ENCODE data around the gene EHD1. TPM values are rescaled to one million over a fixed set of nuclear protein-coding genes. Genes with fewer than 3 reads are reported as not detected.

The EHD1 gene
- total RNA-seq, 1 experiment from 2014 or later, result 340 TPM

- Histone ChIP-seq H3K9me3 (ENCODE audit: low read length) (no peaks in the 10 kb centered on the region), H3K9ac (ENCODE audit: low read length) (no peak overlapping the region), H3K27ac (ENCODE audit: low read length) (0 out of 2 replicates have a peak overlapping the region, but pooled peaks have one; percentile 9), H4K20me1 (ENCODE audit: low read length) (no peaks in the 10 kb centered on the region), H3K9me2 (replicated peaks; ENCODE audit: low read length) (no peaks in the 10 kb centered on the region), H3F3A (ENCODE audit: low read length, unreplicated experiment) (no peaks in the 10 kb centered on the region), H3K27me3 (ENCODE audit: low read length) (no peaks in the 10 kb centered on the region), H3K36me3 (ENCODE audit: low read depth, low read length) (peaks cover 35% of the 10 kb centered on the region), H3K4me2 (ENCODE audit: low read length) (peak overlapping the region; percentile 32; the same call in 1 of the 2 replicates), H3K79me2 (ENCODE audit: low read length) (no peaks in the 10 kb centered on the region), H3K4me3 (ENCODE audit: low read length) (no peak overlapping the region), H3K4me1 (ENCODE audit: insufficient read depth, low read length) (peaks cover 16% of the 10 kb centered on the region), H2AFZ (ENCODE audit: low read length) (no peak overlapping the region)
- intact Hi-C loops (cut with micrococcal nuclease), result no loop called here
- BruUV-seq (replicated peaks), result no TSS peak
- ATAC-seq (peak; percentile 22), DNase-seq (no peak)
- TF ChIP-seq CTCF (conservative IDR thresholded peaks at IDR 0.05; ENCODE audit: low read depth, low read length), result no peak
- no peak for TF ChIP-seq EZH2 (IDR thresholded peaks at IDR 0.05; ENCODE audit: low read length, unreplicated experiment)
- no peak for TF ChIP-seq EZH2phosphoT487 (IDR thresholded peaks at IDR 0.05; ENCODE audit: borderline replicate concordance, low read length)
- POLR2A ChIA-PET (ENCODE audit: unreplicated experiment), result interaction anchor here (0.6 kb wide), 1 partner anchor 18 kb away, joined by 5 read pairs; no protein-coding TSS in a partner anchor
- CTCF ChIA-PET, result interaction anchor here (0.6 to 1.4 kb wide), 2 partner anchors 48 to 958 kb away, joined by 5 to 14 read pairs; no protein-coding TSS in a partner anchor
Observed at GRCh38 chr11:64835616-64836447, 42.6 kb downstream of the EHD1 start.

DNA sequence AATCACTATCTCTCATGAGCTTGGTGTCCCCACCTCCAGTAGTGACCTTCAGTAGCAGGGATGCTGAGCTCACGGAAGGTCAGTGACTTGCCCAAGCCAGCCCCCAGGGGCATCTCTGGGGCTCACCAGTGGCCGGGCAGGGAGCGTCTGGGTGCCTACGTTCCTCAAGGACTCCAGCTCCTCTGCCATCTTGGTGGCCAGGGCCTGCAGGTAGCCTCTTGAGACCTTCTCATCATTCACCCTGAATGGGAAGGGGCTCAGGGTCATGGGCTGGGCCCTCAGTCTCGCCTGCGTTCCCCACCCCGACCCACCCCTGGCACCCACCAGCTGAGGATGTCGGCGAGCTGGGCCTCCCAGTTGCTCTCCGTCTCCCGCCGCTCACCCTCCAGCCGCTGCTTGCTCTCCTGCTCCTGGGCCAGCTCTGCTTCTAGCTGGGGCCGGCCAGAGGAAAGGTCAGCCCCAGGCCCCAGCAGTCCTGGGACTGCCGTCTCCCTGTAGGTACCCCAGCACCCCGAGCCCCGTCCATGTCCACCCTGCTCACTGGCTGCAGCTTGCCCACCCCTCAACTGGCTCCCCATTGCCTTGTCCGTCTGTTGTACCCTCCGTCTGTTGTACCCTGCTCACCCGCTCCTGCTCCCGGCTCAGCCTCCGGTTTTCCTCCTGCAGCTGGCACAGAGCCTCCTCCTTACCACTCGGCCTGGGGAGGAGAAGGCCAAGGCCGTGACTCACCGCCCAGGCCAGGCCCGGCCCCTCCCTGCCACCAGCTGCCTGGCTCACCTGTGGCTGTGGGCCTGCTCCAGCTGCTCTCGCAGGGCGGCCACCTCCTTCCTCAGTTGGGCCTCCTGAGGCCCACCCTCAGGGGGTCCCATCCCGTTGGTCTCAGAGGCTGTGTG is 43.5 kb downstream of the EHD1 start:
- H4K20me1 ChIP-seq (ENCODE audit: low read length), result no peaks in the 10 kb centered on the region
- H3K9me3 ChIP-seq (ENCODE audit: low read length), result no peaks in the 10 kb centered on the region
- H2AFZ ChIP-seq (ENCODE audit: low read length), result no peak overlapping the region
- BruUV-seq (replicated peaks), result no TSS peak
- H3K4me2 ChIP-seq (ENCODE audit: low read length), result peak overlapping the region; percentile 69
- H3K9ac ChIP-seq (ENCODE audit: low read length), result no peak overlapping the region
- H3K9me2 ChIP-seq (replicated peaks; ENCODE audit: low read length), result no peaks in the 10 kb centered on the region
- ChIA-PET POLR2A (ENCODE audit: unreplicated experiment) (interaction anchor here (0.6 kb wide), 1 partner anchor 19 kb away, joined by 5 read pairs; no protein-coding TSS in a partner anchor), CTCF (interaction anchor here (1.4 kb wide), 1 partner anchor 47 kb away, joined by 5 read pairs; no protein-coding TSS in a partner anchor)
- H3K4me3 ChIP-seq (ENCODE audit: low read length), result no peak overlapping the region
- H3K27me3 ChIP-seq (ENCODE audit: low read length), result no peaks in the 10 kb centered on the region
- ATAC-seq (peak; percentile 99), DNase-seq (peak; percentile 96)
- peaks cover 31% of the 10 kb centered on the region for H3K36me3 ChIP-seq (ENCODE audit: low read depth, low read length)
- H3F3A ChIP-seq (ENCODE audit: low read length, unreplicated experiment), result no peaks in the 10 kb centered on the region
- H3K79me2 ChIP-seq (ENCODE audit: low read length), result no peaks in the 10 kb centered on the region
- intact Hi-C loops (cut with micrococcal nuclease), result no loop called here
- TF ChIP-seq EZH2phosphoT487 (IDR thresholded peaks at IDR 0.05; ENCODE audit: borderline replicate concordance, low read length), result no peak
- TF ChIP-seq CTCF (conservative IDR thresholded peaks at IDR 0.05; ENCODE audit: low read depth, low read length), result no peak
- TF ChIP-seq EZH2 (IDR thresholded peaks at IDR 0.05; ENCODE audit: low read length, unreplicated experiment), result no peak
- peaks cover 16% of the 10 kb centered on the region for H3K4me1 ChIP-seq (ENCODE audit: insufficient read depth, low read length)
- 0 out of 2 replicates have a peak overlapping the region, but pooled peaks have one; percentile 9 for H3K27ac ChIP-seq (ENCODE audit: low read length)
